Liver (tissue), 9 donors: ENCODE results near the gene IQGAP2. TPM values are rescaled to one million over a fixed set of nuclear protein-coding genes. Genes with fewer than 3 reads are reported as not detected.

ENCODE experiments used
- DNase-seq: peaks from one replicate; pipeline ENCODE4 v3.0.0-alpha.2; 2017; ENCODE audit warnings: low spot score
- H3K27ac ChIP-seq, 2 donors: one replicate each; pipeline ENCODE4 v1.7.0; 2013; ENCODE audit warnings: inconsistent platforms in 2 of 2, low read length in 2 of 2, control low read depth in 1 of 2, low read depth in 1 of 2, mild to moderate bottlenecking in 1 of 2
- H3K27me3 ChIP-seq, 4 donors: one replicate each; pipeline versions ENCODE4 v1.6.1 to v1.7.0; 2013; ENCODE audit warnings: low read length in 3 of 4, inconsistent platforms in 1 of 4, mild to moderate bottlenecking in 1 of 4, moderate library complexity in 1 of 4; ENCODE audit not compliant: control insufficient read depth in 4 of 4, insufficient read depth in 4 of 4
- H3K36me3 ChIP-seq, 4 donors: one replicate each; pipeline versions ENCODE4 v1.6.1 to v1.7.0; 2013; ENCODE audit warnings: low read length in 3 of 4, mild to moderate bottlenecking in 3 of 4, low read depth in 1 of 4, moderate library complexity in 1 of 4; ENCODE audit not compliant: control insufficient read depth in 4 of 4, insufficient read depth in 3 of 4
- H3K4me1 ChIP-seq, 4 donors: one replicate each; pipeline versions ENCODE4 v1.6.1 to v1.7.0; 2013; ENCODE audit warnings: low read length in 3 of 4, mild to moderate bottlenecking in 3 of 4, moderate library complexity in 1 of 4; ENCODE audit not compliant: control insufficient read depth in 4 of 4, insufficient read depth in 4 of 4
- H3K4me3 ChIP-seq, 3 donors: one replicate each; pipeline versions ENCODE4 v1.6.1 to v1.7.0; 2013; ENCODE audit warnings: low read length in 3 of 3, control low read depth in 1 of 3, low read depth in 1 of 3, mild to moderate bottlenecking in 1 of 3
- H3K9ac ChIP-seq, 2 donors: one replicate each; pipeline ENCODE4 v1.7.0; 2013; ENCODE audit warnings: low read length in 2 of 2, mild to moderate bottlenecking in 2 of 2, moderate library complexity in 2 of 2, control low read depth in 1 of 2, low read depth in 1 of 2
- H3K9me3 ChIP-seq, 4 donors: one replicate each; pipeline versions ENCODE4 v1.6.1 to v1.7.0; 2013; ENCODE audit warnings: low read length in 3 of 4; ENCODE audit not compliant: control insufficient read depth in 4 of 4
- FOXA1 ChIP-seq: IDR thresholded peaks from 2 replicates; pipeline ENCODE4 v1.6.1; 2016; ENCODE audit warnings: antibody characterized with exemption
- FOXA2 ChIP-seq: IDR thresholded peaks from 2 replicates; pipeline ENCODE4 v1.6.1; 2016; ENCODE audit warnings: antibody characterized with exemption
- JUND ChIP-seq, 2 donors: IDR thresholded peaks; 2 replicates each; pipeline ENCODE4 v1.6.1; 2016; ENCODE audit warnings: antibody characterized with exemption in 2 of 2
- NR2F2 ChIP-seq: IDR thresholded peaks from 2 replicates; pipeline ENCODE4 v1.6.1; 2016; ENCODE audit warnings: antibody characterized with exemption
- RAD21 ChIP-seq, 2 donors: IDR thresholded peaks; 2 replicates each; pipeline ENCODE4 v1.6.1; 2016; ENCODE audit warnings: antibody characterized with exemption in 2 of 2, mild to moderate bottlenecking in 2 of 2
- TAF1 ChIP-seq: conservative IDR thresholded peaks from 2 replicates; pipeline ENCODE4 v1.6.1; 2016; ENCODE audit warnings: antibody characterized with exemption, mild to moderate bottlenecking
- YY1 ChIP-seq: IDR thresholded peaks from 2 replicates; pipeline ENCODE4 v1.6.1; 2016; ENCODE audit warnings: antibody characterized with exemption, mild to moderate bottlenecking
- WGBS: extraction: QIAGEN DNeasy Blood & Tissue Kit; methylation state at CpG from one replicate; pipeline ENCODE4 v1.1.7; 2013; 5-methylcytosine and 5-hydroxymethylcytosine counted together
- polyA plus RNA-seq, 2 donors: library from polyadenylated mRNA; stranded (reverse) in 1 of 2; unstranded in 1 of 2; fragments of 200-250 nt in 1 of 2; fragments of >200 nt in 1 of 2; fragmentation: Nextera tagmentation in 1 of 2; extraction: Ambion mirVana in 1 of 2; gene quantifications; one replicate each; pipeline versions ENCODE4 v1.2.1 to v1.2.3, GENCODE V29; 2013 to 2015
- total RNA-seq, 2 donors: library from RNA; depleted of rRNA; stranded (reverse); fragments of >200 nt; gene quantifications; one replicate each; pipeline ENCODE4 v1.2.3, GENCODE V29; 2014
- TF ChIP-seq, protein P1 (sequence below): fragments of 150-350 bp; IDR thresholded peaks from 2 replicates; pipeline ENCODE4 v1.5.1; 2017; ENCODE audit warnings: improper control_type of control experiment, low read depth, low read length; ENCODE audit not compliant: missing input control
- TF ChIP-seq, protein P2 (sequence below): IDR thresholded peaks from 2 replicates; pipeline ENCODE4 v1.6.1; 2016; ENCODE audit warnings: antibody characterized with exemption, mild to moderate bottlenecking
- donor health status: healthy.
- donor health status: healthy.
- donor health status: healthy.
- donor health status: healthy.
- donor health status: healthy.

IQGAP2 gene
- total and polyA plus RNA-seq, 4 donors: 41.5 to 205 (median 102) TPM

GRCh38 chr5:76691467-76692273, 288.6 kb downstream of the IQGAP2 start:
- H3K9ac ChIP-seq: no peak overlapping the region
- H3K9me3 ChIP-seq: no peaks in the 10 kb centered on the region
- peaks cover 6 to 48% (median 32%) of the 10 kb centered on the region in 4 donors for H3K36me3 ChIP-seq
- H3K27me3 ChIP-seq: no peaks in the 10 kb centered on the region
- no peaks in the 10 kb centered on the region for H3K4me1 ChIP-seq
- peak overlapping the region; percentile 17 to 28 for H3K27ac ChIP-seq
- no peak for DNase-seq
- 71% methylated on average over 5 of the region's 5 CpGs for WGBS
- no peak overlapping the region for H3K4me3 ChIP-seq
- TF ChIP-seq, protein P1, sequence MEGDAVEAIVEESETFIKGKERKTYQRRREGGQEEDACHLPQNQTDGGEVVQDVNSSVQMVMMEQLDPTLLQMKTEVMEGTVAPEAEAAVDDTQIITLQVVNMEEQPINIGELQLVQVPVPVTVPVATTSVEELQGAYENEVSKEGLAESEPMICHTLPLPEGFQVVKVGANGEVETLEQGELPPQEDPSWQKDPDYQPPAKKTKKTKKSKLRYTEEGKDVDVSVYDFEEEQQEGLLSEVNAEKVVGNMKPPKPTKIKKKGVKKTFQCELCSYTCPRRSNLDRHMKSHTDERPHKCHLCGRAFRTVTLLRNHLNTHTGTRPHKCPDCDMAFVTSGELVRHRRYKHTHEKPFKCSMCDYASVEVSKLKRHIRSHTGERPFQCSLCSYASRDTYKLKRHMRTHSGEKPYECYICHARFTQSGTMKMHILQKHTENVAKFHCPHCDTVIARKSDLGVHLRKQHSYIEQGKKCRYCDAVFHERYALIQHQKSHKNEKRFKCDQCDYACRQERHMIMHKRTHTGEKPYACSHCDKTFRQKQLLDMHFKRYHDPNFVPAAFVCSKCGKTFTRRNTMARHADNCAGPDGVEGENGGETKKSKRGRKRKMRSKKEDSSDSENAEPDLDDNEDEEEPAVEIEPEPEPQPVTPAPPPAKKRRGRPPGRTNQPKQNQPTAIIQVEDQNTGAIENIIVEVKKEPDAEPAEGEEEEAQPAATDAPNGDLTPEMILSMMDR: no peak
- TF ChIP-seq NR2F2: peak; percentile 85

DNA sequence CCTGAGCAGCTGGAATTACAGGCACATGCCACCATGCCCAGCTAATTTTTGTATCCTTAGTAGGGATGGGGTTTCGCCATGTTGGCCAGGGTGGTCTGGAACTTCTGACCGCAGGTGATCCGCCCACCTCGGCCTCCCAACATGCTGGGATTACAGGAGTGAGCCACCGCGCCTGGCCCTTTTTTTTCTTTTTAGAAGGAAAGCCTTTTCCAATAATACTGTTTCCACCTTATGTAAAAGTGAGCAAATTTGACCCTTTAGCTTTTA, 289.1 kb downstream of the IQGAP2 start:
- Histone ChIP-seq H3K9ac (no peak overlapping the region), H3K27ac (peak overlapping the region; percentile 17 to 28), H3K9me3 (no peaks in the 10 kb centered on the region), H3K4me1 (no peaks in the 10 kb centered on the region), H3K4me3 (no peak overlapping the region), H3K36me3 (peaks cover 6 to 46% (median 29%) of the 10 kb centered on the region in 4 donors), H3K27me3 (no peaks in the 10 kb centered on the region)
- no peak for DNase-seq
- TF ChIP-seq JUND (IDR thresholded peaks at IDR 0.05): no peak
- TF ChIP-seq YY1: no peak
- TF ChIP-seq RAD21 (IDR thresholded peaks at IDR 0.05): no peak
- TF ChIP-seq, protein P1: no peak
- TF ChIP-seq, protein P2, sequence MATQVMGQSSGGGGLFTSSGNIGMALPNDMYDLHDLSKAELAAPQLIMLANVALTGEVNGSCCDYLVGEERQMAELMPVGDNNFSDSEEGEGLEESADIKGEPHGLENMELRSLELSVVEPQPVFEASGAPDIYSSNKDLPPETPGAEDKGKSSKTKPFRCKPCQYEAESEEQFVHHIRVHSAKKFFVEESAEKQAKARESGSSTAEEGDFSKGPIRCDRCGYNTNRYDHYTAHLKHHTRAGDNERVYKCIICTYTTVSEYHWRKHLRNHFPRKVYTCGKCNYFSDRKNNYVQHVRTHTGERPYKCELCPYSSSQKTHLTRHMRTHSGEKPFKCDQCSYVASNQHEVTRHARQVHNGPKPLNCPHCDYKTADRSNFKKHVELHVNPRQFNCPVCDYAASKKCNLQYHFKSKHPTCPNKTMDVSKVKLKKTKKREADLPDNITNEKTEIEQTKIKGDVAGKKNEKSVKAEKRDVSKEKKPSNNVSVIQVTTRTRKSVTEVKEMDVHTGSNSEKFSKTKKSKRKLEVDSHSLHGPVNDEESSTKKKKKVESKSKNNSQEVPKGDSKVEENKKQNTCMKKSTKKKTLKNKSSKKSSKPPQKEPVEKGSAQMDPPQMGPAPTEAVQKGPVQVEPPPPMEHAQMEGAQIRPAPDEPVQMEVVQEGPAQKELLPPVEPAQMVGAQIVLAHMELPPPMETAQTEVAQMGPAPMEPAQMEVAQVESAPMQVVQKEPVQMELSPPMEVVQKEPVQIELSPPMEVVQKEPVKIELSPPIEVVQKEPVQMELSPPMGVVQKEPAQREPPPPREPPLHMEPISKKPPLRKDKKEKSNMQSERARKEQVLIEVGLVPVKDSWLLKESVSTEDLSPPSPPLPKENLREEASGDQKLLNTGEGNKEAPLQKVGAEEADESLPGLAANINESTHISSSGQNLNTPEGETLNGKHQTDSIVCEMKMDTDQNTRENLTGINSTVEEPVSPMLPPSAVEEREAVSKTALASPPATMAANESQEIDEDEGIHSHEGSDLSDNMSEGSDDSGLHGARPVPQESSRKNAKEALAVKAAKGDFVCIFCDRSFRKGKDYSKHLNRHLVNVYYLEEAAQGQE: no peak
- WGBS: 96% methylated on average over 6 of the region's 6 CpGs

DNA sequence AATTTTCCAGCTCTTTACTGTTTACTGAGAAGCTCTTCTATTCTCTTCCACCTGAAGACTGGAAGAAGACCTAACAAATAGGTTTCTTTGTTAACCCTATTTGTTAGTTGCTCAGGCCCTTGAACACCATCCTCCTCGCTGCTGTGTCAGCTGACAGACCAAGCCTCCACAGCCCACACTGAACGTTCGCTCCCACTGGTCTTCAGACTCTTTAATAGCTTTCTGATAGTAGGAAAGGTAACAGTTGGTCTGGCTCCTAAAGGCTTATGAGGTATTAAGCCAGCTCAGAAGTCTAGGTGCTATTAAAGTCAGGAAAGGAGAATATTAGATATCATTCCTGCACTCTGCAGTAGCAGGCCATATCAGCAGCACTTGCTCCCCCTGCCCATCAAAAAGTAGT, 289.6 kb downstream of the IQGAP2 start:
- TF ChIP-seq TAF1: no peak
- TF ChIP-seq FOXA2: no peak
- no peak for TF ChIP-seq FOXA1
- 93% methylated on average over 3 of the region's 3 CpGs for WGBS

More for the DNA sequence above, 289.6 kb downstream of the IQGAP2 start:
- H3K27me3 ChIP-seq: no peaks in the 10 kb centered on the region
- H3K9ac ChIP-seq: no peak overlapping the region
- DNase-seq: no peak
- H3K9me3 ChIP-seq: no peaks in the 10 kb centered on the region
- no peaks in the 10 kb centered on the region for H3K4me1 ChIP-seq
- H3K36me3 ChIP-seq: peaks cover 6 to 43% (median 28%) of the 10 kb centered on the region in 4 donors
- peak overlapping the region in 1 of 2 donors; percentile 28 for H3K27ac ChIP-seq
- H3K4me3 ChIP-seq: no peak overlapping the region
